Ovary (tissue), 9 donors: ENCODE measurements around the gene SSU72. TPM values are rescaled to one million over a fixed set of nuclear protein-coding genes. Genes with fewer than 3 reads are reported as not detected.
A peak's percentile ranks its signal among the peaks of the same experiment; 100 is the strongest.

ENCODE experiments used
- DNase-seq, 5 donors: peaks; one replicate each; pipeline ENCODE4 v3.0.0-alpha.2; 2019 to 2020
- H3K27ac ChIP-seq, 2 donors: fragments of 200-600 bp; one replicate each; pipeline versions ENCODE4 v1.5.1 to v1.8.0; 2019 to 2022
- H3K27me3 ChIP-seq: fragments of 200-600 bp; one replicate; pipeline ENCODE4 v1.8.0; 2022
- H3K36me3 ChIP-seq: fragments of 200-600 bp; sonication (generic); one replicate; pipeline ENCODE4 v1.5.1; 2019
- H3K4me1 ChIP-seq: one replicate; pipeline ENCODE4 v1.8.1; 2013; ENCODE audit warnings: mild to moderate bottlenecking, moderate library complexity; ENCODE audit not compliant: insufficient read depth
- H3K4me3 ChIP-seq: fragments of 200-600 bp; sonication (generic); one replicate; pipeline ENCODE4 v1.5.1; 2017
- H3K9me3 ChIP-seq, 2 donors: fragments of 200-600 bp in 1 of 2; sonication (generic) in 1 of 2; one replicate each; pipeline versions ENCODE4 v1.5.1 to v1.8.1; 2013 to 2019; ENCODE audit warnings: mild to moderate bottlenecking in 1 of 2, moderate library complexity in 1 of 2
- EP300 ChIP-seq: sonication (generic); formaldehyde crosslinking; IDR thresholded peaks from one replicate; pipeline ENCODE4 v1.6.1; 2017; ENCODE audit warnings: antibody characterized with exemption
- POLR2A ChIP-seq: fragments of 450-650 bp; IDR thresholded peaks from one replicate; pipeline ENCODE4 v1.6.1; 2017; ENCODE audit warnings: antibody characterized with exemption, mild to moderate bottlenecking, moderate library complexity
- WGBS, 3 donors: extraction: QIAGEN DNeasy Blood & Tissue Kit in 1 of 3; methylation state at CpG; one replicate each; pipeline versions ENCODE4 v1.1.5 to v1.1.7; 2013 to 2017; 5-methylcytosine and 5-hydroxymethylcytosine counted together
- intact Hi-C, 4 donors: fragments of 100-400 bp; cut with DNase I; formaldehyde crosslinking; loops; one replicate each; pipeline versions ENCODE4 v1.11.0 to v1.15.1; 2022 to 2023
- polyA plus RNA-seq, 2 donors: library from polyadenylated mRNA; stranded (reverse); fragments of 200-250 nt in 1 of 2; fragments of 350-450 nt in 1 of 2; fragmentation: Illumina TruSeq in 1 of 2; extraction: RNeasy Lipid Tissue Mini Kit (QIAGEN cat#74804) in 1 of 2; gene quantifications; one replicate each; pipeline ENCODE4 v1.2.3, GENCODE V29; 2013 to 2014
- total RNA-seq, 7 donors: library from RNA; depleted of rRNA in 2 of 7; stranded (reverse); fragments of >200 nt in 2 of 7; fragmentation: NEBNext Ultra II Directional in 3 of 7; extraction: Animal tissue kit (Norgen Biotek cat#: 25700) in 3 of 7; gene quantifications; one replicate each; pipeline versions ENCODE4 v1.1.0 to v1.2.4, GENCODE V29; 2016 to 2023
- TF ChIP-seq, protein P1 (sequence below), 3 donors: fragments of 450-650 bp in 2 of 3; fragments of 200-600 bp in 1 of 3; IDR thresholded peaks; one replicate each; pipeline versions ENCODE4 v1.5.1 to v1.8.0; 2016 to 2022; ENCODE audit warnings: antibody characterized with exemption in 3 of 3, mild to moderate bottlenecking in 1 of 3
- donor health status: DM: no; HTN: no; CAD: no; lungs with moderate emphysema.
- donor health status: DM: no; HTN: no; CAD: no.
- donor health status: Bipolar disorder and iron deficiency.
- donor health status: DM: yes; HTN: yes; CAD: no.
- donor health status: DM: no; HTN: no; CAD: no.
- donor health status: DM: yes; HTN: yes; CAD: no.

The SSU72 gene
- total and polyA plus RNA-seq, 9 donors: 72.3 to 119 (median 110) TPM

DNA sequence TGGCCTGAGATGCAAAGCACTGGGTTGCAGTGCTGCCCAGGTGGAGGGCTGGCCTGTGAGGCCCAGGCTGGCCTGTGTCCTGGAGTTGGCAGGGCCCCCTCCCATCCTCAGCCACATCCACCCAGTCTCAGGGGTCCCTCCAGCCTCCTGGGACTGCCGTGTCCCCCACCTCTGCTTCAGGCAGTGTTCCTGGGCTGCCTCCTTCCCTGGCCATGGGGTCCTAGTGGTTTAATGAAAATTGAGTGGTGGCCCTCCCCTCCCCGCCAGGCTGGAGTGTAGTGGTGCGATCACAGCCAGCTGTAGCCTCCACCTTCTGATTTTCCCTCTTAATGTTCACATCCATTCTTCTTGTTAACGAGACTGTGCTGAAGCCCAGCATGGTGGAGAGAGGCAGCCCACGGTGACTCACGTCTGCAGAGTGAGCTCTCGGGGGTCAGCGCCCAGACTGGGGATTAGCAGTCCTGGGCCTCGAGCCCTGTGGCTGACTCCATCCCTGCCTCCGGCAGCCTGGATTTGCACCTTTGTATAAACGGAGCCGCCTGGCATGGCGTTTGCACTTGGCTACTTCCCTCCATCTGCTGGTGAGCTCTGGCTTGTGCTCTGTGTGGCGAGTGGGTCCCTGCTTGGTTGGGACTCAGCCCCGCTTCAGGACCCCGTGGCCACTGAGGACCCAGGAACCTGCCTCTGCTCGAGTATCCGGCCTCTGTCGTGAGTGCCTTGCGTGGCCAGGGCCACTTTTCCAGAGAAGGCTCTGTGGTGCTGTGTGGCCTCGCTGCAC lies 47.5 kb upstream of the SSU72 start:
- H3K36me3 ChIP-seq: no peaks in the 10 kb centered on the region
- intact Hi-C loops: no loop called here
- DNase-seq: peak in 1 of 5 donors; percentile 35
- WGBS, 3 donors: 76 to 82% (median 77%) methylated on average over 21 of the region's 21 CpGs
- no peak for TF ChIP-seq EP300
- no peak for TF ChIP-seq POLR2A
- TF ChIP-seq, protein P1, sequence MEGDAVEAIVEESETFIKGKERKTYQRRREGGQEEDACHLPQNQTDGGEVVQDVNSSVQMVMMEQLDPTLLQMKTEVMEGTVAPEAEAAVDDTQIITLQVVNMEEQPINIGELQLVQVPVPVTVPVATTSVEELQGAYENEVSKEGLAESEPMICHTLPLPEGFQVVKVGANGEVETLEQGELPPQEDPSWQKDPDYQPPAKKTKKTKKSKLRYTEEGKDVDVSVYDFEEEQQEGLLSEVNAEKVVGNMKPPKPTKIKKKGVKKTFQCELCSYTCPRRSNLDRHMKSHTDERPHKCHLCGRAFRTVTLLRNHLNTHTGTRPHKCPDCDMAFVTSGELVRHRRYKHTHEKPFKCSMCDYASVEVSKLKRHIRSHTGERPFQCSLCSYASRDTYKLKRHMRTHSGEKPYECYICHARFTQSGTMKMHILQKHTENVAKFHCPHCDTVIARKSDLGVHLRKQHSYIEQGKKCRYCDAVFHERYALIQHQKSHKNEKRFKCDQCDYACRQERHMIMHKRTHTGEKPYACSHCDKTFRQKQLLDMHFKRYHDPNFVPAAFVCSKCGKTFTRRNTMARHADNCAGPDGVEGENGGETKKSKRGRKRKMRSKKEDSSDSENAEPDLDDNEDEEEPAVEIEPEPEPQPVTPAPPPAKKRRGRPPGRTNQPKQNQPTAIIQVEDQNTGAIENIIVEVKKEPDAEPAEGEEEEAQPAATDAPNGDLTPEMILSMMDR (IDR thresholded peaks at IDR 0.05): no peak
- H3K4me1 ChIP-seq: no peaks in the 10 kb centered on the region
- H3K4me3 ChIP-seq: no peak overlapping the region
- no peaks in the 10 kb centered on the region for H3K27me3 ChIP-seq
- no peaks in the 10 kb centered on the region for H3K9me3 ChIP-seq
- H3K27ac ChIP-seq: no peak overlapping the region

DNA sequence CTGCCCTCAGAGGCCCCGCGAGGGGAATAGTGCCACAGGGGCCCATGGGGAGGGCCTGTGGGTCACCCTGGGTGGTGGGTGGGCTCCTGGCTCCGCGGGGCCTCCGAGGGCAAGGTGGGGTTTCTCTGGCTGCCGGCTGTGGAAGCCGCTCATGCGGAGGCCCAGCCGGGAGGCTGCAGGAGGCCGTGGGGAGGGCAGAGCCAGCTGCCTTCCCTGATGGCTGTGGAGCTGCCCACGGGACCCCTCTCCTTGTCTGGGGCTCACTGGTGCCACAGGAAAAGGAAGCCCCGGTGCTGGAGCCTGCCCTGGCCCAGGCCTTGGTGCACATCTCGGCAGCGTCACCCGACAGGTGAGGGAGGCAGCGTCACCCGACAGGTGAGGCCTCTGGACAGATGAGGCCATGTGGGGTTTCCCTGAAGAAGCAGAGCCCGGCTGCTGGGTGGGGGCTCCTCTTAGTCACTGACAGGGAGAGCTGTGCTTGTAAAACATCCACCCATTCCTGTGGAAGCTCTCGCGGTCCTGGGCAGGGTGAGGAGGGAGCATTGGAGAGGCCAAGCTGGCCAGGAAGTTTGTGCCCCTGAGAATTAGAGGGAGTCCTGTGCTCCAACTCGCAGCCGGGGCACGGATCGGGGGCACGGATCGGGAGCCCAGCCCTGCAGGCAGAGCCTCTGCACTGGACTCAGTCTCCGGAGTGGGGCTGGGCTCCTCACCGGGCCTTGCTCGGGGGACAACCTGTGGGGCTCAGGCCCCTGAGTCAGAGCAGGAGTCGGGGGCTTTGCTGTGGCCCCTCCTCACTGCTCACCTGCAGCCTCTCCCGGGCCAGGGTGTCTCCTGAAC lies 46.7 kb upstream of the SSU72 start:
- no peak overlapping the region for H3K27ac ChIP-seq
- H3K27me3 ChIP-seq: no peaks in the 10 kb centered on the region
- intact Hi-C loops: no loop called here
- H3K9me3 ChIP-seq: no peaks in the 10 kb centered on the region
- no peak overlapping the region for H3K4me3 ChIP-seq
- peaks cover 4% of the 10 kb centered on the region for H3K4me1 ChIP-seq
- peak in 1 of 5 donors; percentile 39 for DNase-seq
- TF ChIP-seq POLR2A (no peak), EP300 (no peak)
- TF ChIP-seq, protein P1 (IDR thresholded peaks at IDR 0.05): no peak
- H3K36me3 ChIP-seq: no peaks in the 10 kb centered on the region
- 83 to 86% (median 84%) methylated on average over 28 to 31 of the region's 31 CpGs for WGBS, 3 donors

DNA sequence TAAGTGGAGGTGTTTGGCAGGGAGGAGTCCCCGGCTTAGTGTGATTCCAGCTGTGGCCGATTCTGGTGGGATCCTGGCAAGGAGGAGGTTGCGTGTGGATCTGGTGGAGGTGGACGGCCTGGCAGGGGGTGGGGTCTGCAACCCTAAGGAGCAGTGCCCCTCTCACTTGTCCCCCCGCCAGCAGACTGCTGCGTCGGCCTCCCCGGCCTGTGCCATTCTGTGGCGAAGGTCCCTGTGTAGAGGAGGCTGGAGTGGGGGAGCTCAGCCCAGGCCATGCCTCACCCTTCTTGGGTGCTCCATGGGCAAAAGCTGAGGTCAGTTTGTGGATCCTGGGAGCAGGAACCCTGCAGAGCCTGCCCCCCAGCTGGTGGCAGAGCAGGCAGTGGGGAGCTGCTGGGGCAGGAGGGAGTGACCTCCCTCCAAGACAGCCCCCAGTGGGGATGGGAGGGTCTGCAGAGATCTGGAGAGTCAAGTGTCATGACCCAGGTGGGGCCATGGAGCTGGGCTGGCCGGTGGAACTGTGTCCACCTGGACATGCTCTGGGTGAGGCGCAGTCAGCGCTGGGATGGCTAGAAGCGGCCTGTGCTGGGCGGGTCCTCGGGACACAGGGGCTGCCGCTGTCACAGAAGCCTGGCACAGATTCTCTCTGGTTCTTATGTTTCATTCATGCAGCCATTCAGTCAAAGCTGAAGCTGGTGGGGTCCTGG lies 45.9 kb upstream of the SSU72 start:
- Histone ChIP-seq H3K27me3 (no peaks in the 10 kb centered on the region), H3K4me3 (no peak overlapping the region), H3K36me3 (no peaks in the 10 kb centered on the region), H3K9me3 (no peaks in the 10 kb centered on the region), H3K4me1 (peaks cover 6% of the 10 kb centered on the region), H3K27ac (no peak overlapping the region)
- peak in 1 of 5 donors; percentile 41 for DNase-seq
- WGBS, 3 donors: 80 to 86% (median 86%) methylated on average over 13 to 16 of the region's 16 CpGs
- TF ChIP-seq, protein P1 (IDR thresholded peaks at IDR 0.05): no peak
- TF ChIP-seq EP300: no peak
- no peak for TF ChIP-seq POLR2A
- intact Hi-C loops: no loop called here

DNA sequence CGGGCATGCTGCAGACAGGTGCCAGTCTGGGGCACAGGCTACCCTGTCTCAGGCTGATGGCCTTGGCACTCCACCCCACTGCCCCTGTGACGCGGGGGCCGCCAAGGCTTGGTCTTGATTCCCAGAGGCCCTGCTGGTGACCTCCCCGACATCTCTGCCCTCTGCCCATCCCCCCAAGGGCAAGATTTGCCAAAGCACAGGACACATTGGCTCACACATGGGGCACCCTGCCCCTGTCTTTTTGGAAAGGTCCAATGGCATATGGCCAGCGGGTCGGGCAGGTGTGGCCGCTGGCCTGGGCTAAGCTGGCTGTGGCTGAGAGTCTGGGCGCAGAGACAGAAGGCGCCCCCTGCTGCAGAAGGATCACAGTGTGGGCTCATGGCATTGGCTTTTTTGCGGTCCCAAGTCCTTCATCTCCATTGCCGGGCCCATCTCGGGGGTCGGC lies 45.3 kb upstream of the SSU72 start:
- Histone ChIP-seq H3K27ac (no peak overlapping the region), H3K4me1 (peaks cover 6% of the 10 kb centered on the region), H3K36me3 (no peaks in the 10 kb centered on the region), H3K27me3 (no peaks in the 10 kb centered on the region), H3K9me3 (no peaks in the 10 kb centered on the region), H3K4me3 (no peak overlapping the region)
- intact Hi-C loops: no loop called here
- DNase-seq: peak in 2 of 5 donors; percentile 15 to 38
- TF ChIP-seq, protein P1 (IDR thresholded peaks at IDR 0.05): no peak
- TF ChIP-seq EP300 (no peak), POLR2A (no peak)
- 79 to 85% (median 84%) methylated on average over 13 to 14 of the region's 14 CpGs for WGBS, 3 donors
